ENCODE data around the gene RTKN. TPM values are rescaled to one million over a fixed set of nuclear protein-coding genes. Genes with fewer than 3 reads are reported as not detected.

The RTKN gene
- total RNA-seq, 2 experiments from 2014 or later = 0.20 to 0.27 TPM

- POLR2A ChIA-PET = interaction anchor here (1.6 kb wide), 1 partner anchor 41 kb away, joined by 6 read pairs; the partner anchor contains the start of gene WBP1
- ATAC-seq (ENCODE audit: poor library complexity) (no peak), DNase-seq (no peak)
- no peak overlapping the region for H3K4me3 ChIP-seq (ENCODE audit: low read length)
- intact Hi-C loops (cut with DNase I, micrococcal nuclease) = no loop called here
- Mint-ChIP-seq H3K4me1 (ENCODE audit: low read depth) (peaks cover 52% of the 10 kb centered on the region), H3K27ac (peak overlapping the region; percentile 71), H3K9me3 (no peaks in the 10 kb centered on the region), H3K27me3 (no peaks in the 10 kb centered on the region), H3K36me3 (ENCODE audit: low read depth) (peaks cover 5% of the 10 kb centered on the region), H3K4me3 (peak overlapping the region; percentile 84)
- H3K36me3 ChIP-seq (ENCODE audit: insufficient read depth, low read length) = no peaks in the 10 kb centered on the region
- no peak for TF ChIP-seq CTCF (IDR thresholded peaks at IDR 0.05)
- CTCF ChIA-PET = no interaction called here
- peaks cover 42% of the 10 kb centered on the region for H3K4me1 ChIP-seq (ENCODE audit: insufficient read depth, low read length)
- peaks cover 0 to 16% of the 10 kb centered on the region in 2 experiments for H3K27me3 ChIP-seq (ENCODE audit: control insufficient read depth in 1 of 2, insufficient read depth in 2 of 2, low read length in 2 of 2)
- H3K9me3 ChIP-seq (ENCODE audit: control insufficient read depth in 1 of 2, insufficient read depth in 1 of 2, low read length in 2 of 2) = peaks cover 0 to 11% of the 10 kb centered on the region in 2 experiments
- H3K27ac ChIP-seq (ENCODE audit: low read depth in 1 of 2, low read length in 2 of 2) = no peak overlapping the region
Measured at GRCh38 chr2:74417197-74417596, 24.5 kb downstream of the RTKN start.

- ChIA-PET POLR2A (interaction anchor here (1.6 to 1.9 kb wide), 3 partner anchors 38 to 56 kb away, joined by 6 to 13 read pairs (median 6); partner anchors contain the start of genes INO80B, MRPL53 and WBP1), CTCF (no interaction called here)
- H3K4me3 Mint-ChIP-seq = peak overlapping the region; percentile 84
- Histone ChIP-seq H3K36me3 (ENCODE audit: insufficient read depth, low read length) (no peaks in the 10 kb centered on the region), H3K27me3 (ENCODE audit: control insufficient read depth in 1 of 2, insufficient read depth in 2 of 2, low read length in 2 of 2) (peaks cover 0 to 16% of the 10 kb centered on the region in 2 experiments), H3K9me3 (ENCODE audit: control insufficient read depth in 1 of 2, insufficient read depth in 1 of 2, low read length in 2 of 2) (peaks cover 0 to 11% of the 10 kb centered on the region in 2 experiments), H3K27ac (ENCODE audit: low read depth in 1 of 2, low read length in 2 of 2) (no peak overlapping the region), H3K4me1 (ENCODE audit: insufficient read depth, low read length) (peaks cover 38% of the 10 kb centered on the region), H3K4me3 (ENCODE audit: low read length) (no peak overlapping the region)
- no peak for TF ChIP-seq CTCF (IDR thresholded peaks at IDR 0.05)
- peaks cover 2% of the 10 kb centered on the region for H3K36me3 Mint-ChIP-seq (ENCODE audit: low read depth)
- no peaks in the 10 kb centered on the region for H3K9me3 Mint-ChIP-seq
- peak overlapping the region; percentile 71 for H3K27ac Mint-ChIP-seq
- H3K27me3 Mint-ChIP-seq = no peaks in the 10 kb centered on the region
- ATAC-seq (ENCODE audit: poor library complexity) (no peak), DNase-seq (peak in 2 of 14 experiments; percentile 14 to 32)
- intact Hi-C loops (cut with DNase I, micrococcal nuclease) = loop anchor here in 1 of 2 experiments (1.0 kb wide), 1 partner anchor 25 kb away; the partner anchor contains the start of gene RTKN
- H3K4me1 Mint-ChIP-seq (ENCODE audit: low read depth) = peaks cover 48% of the 10 kb centered on the region
Measured at GRCh38 chr2:74416778-74417177, 25.0 kb downstream of the RTKN start.

GRCh38 chr2:74415762-74416395 is 25.9 kb downstream of the RTKN start:
- peak overlapping the region; percentile 71 for H3K27ac Mint-ChIP-seq
- Histone ChIP-seq H3K36me3 (ENCODE audit: insufficient read depth, low read length) (no peaks in the 10 kb centered on the region), H3K9me3 (ENCODE audit: control insufficient read depth in 1 of 2, insufficient read depth in 1 of 2, low read length in 2 of 2) (peaks cover 0 to 11% of the 10 kb centered on the region in 2 experiments), H3K27me3 (ENCODE audit: control insufficient read depth in 1 of 2, insufficient read depth in 2 of 2, low read length in 2 of 2) (peaks cover 0 to 16% of the 10 kb centered on the region in 2 experiments), H3K4me3 (ENCODE audit: low read length) (peak overlapping the region; percentile 49), H3K4me1 (ENCODE audit: insufficient read depth, low read length) (peaks cover 32% of the 10 kb centered on the region), H3K27ac (ENCODE audit: low read depth in 1 of 2, low read length in 2 of 2) (peak overlapping the region in 1 of 2 donors; percentile 7)
- ChIA-PET POLR2A (interaction anchor here (0.8 to 1.9 kb wide), 6 partner anchors 24 to 217 kb away, joined by 3 to 13 read pairs (median 6); partner anchors contain the start of genes INO80B, MRPL53 and WBP1), CTCF (no interaction called here)
- DNase-seq = peak in 2 of 14 experiments; percentile 8 to 11
- peaks cover 40% of the 10 kb centered on the region for H3K4me1 Mint-ChIP-seq (ENCODE audit: low read depth)
- no peaks in the 10 kb centered on the region for H3K36me3 Mint-ChIP-seq (ENCODE audit: low read depth)
- peak; percentile 18 for ATAC-seq (ENCODE audit: poor library complexity)
- peak overlapping the region; percentile 84 for H3K4me3 Mint-ChIP-seq
- no peaks in the 10 kb centered on the region for H3K9me3 Mint-ChIP-seq
- intact Hi-C loops (cut with DNase I, micrococcal nuclease) = loop anchor here in 1 of 2 experiments (1.0 kb wide), 1 partner anchor 25 kb away; the partner anchor contains the start of gene RTKN
- no peaks in the 10 kb centered on the region for H3K27me3 Mint-ChIP-seq
- TF ChIP-seq CTCF (IDR thresholded peaks at IDR 0.05) = no peak

Data from CD4-positive, alpha-beta T cell (primary cell).